ENCODE results near the gene PCGF3. TPM values are rescaled to one million over a fixed set of nuclear protein-coding genes. Genes with fewer than 3 reads are reported as not detected.

PCGF3 gene
- total and polyA plus RNA-seq, 7 experiments from 2014 or later: 3.8 to 66.8 (median 36.2) TPM

GRCh38 chr4:762211-763190, 56.9 kb downstream of the PCGF3 start:
- Mint-ChIP-seq H3K36me3 (peaks cover 5 to 71% (median 43%) of the 10 kb centered on the region in 5 donors), H3K4me3 (no peak overlapping the region), H3K27me3 (no peaks in the 10 kb centered on the region), H3K9me3 (peaks cover 0 to 20% (median 0%) of the 10 kb centered on the region in 11 donors), H3K27ac (peak overlapping the region in 3 of 9 donors; percentile 64 to 69 (median 65)), H3K4me1 (peaks cover 7 to 30% (median 13%) of the 10 kb centered on the region in 7 donors)
- no peak for ATAC-seq
- no peaks in the 10 kb centered on the region for H3K27me3 ChIP-seq (ENCODE audit: control insufficient read depth in 2 of 2, insufficient read depth in 2 of 2, low read length in 2 of 2)
- no peaks in the 10 kb centered on the region for H3K4me1 ChIP-seq (ENCODE audit: control insufficient read depth in 2 of 2, insufficient read depth in 2 of 2, low read length in 2 of 2)
- H3K36me3 ChIP-seq (ENCODE audit: control insufficient read depth in 2 of 3, insufficient read depth in 3 of 3, low read length in 3 of 3): peaks cover 0 to 45% (median 3%) of the 10 kb centered on the region in 3 experiments
- no peaks in the 10 kb centered on the region for H3K9me3 ChIP-seq (ENCODE audit: control insufficient read depth in 2 of 3, low read length in 3 of 3)
- no peak overlapping the region for H3K4me3 ChIP-seq (ENCODE audit: low read length)
- intact Hi-C loops (cut with micrococcal nuclease): no loop called here
- no peak for DNase-seq
- H3K27ac ChIP-seq (ENCODE audit: low read depth, low read length): no peak overlapping the region
- ChIA-PET CTCF (no interaction called here), POLR2A (interaction anchor here (0.7 kb wide), 1 partner anchor 413 kb away, joined by 3 read pairs; no protein-coding TSS in a partner anchor)

- no peaks in the 10 kb centered on the region for H3K27me3 Mint-ChIP-seq
- Histone ChIP-seq H3K4me3 (ENCODE audit: low read length) (no peak overlapping the region), H3K27me3 (ENCODE audit: control insufficient read depth in 2 of 2, insufficient read depth in 2 of 2, low read length in 2 of 2) (no peaks in the 10 kb centered on the region), H3K9me3 (ENCODE audit: control insufficient read depth in 2 of 3, low read length in 3 of 3) (no peaks in the 10 kb centered on the region), H3K4me1 (ENCODE audit: control insufficient read depth in 2 of 2, insufficient read depth in 2 of 2, low read length in 2 of 2) (no peaks in the 10 kb centered on the region), H3K27ac (ENCODE audit: low read depth, low read length) (no peak overlapping the region), H3K36me3 (ENCODE audit: control insufficient read depth in 2 of 3, insufficient read depth in 3 of 3, low read length in 3 of 3) (peaks cover 0 to 53% (median 3%) of the 10 kb centered on the region in 3 experiments)
- no peak overlapping the region for H3K4me3 Mint-ChIP-seq
- intact Hi-C loops (cut with micrococcal nuclease): no loop called here
- peaks cover 7 to 30% (median 13%) of the 10 kb centered on the region in 7 donors for H3K4me1 Mint-ChIP-seq
- CTCF ChIA-PET: no interaction called here
- peaks cover 0 to 20% (median 0%) of the 10 kb centered on the region in 11 donors for H3K9me3 Mint-ChIP-seq
- POLR2A ChIA-PET: no interaction called here
- peaks cover 5 to 79% (median 46%) of the 10 kb centered on the region in 5 donors for H3K36me3 Mint-ChIP-seq
- DNase-seq (no peak), ATAC-seq (no peak)
- H3K27ac Mint-ChIP-seq: peak overlapping the region in 5 of 9 donors; percentile 11 to 65 (median 33)
Observed at GRCh38 chr4:763191-763810, 57.7 kb downstream of the PCGF3 start.

GRCh38 chr4:763922-764321, 58.3 kb downstream of the PCGF3 start:
- H3K36me3 Mint-ChIP-seq: peaks cover 5 to 79% (median 46%) of the 10 kb centered on the region in 5 donors
- no peak overlapping the region for H3K4me3 Mint-ChIP-seq
- peak; percentile 32 for ATAC-seq
- intact Hi-C loops (cut with micrococcal nuclease): no loop called here
- peaks cover 7 to 30% (median 13%) of the 10 kb centered on the region in 7 donors for H3K4me1 Mint-ChIP-seq
- ChIA-PET POLR2A (no interaction called here), CTCF (no interaction called here)
- H3K9me3 Mint-ChIP-seq: peaks cover 0 to 20% (median 0%) of the 10 kb centered on the region in 11 donors
- no peak overlapping the region for H3K4me3 ChIP-seq (ENCODE audit: low read length)
- DNase-seq: no peak
- no peaks in the 10 kb centered on the region for H3K9me3 ChIP-seq (ENCODE audit: control insufficient read depth in 2 of 3, low read length in 3 of 3)
- no peaks in the 10 kb centered on the region for H3K4me1 ChIP-seq (ENCODE audit: control insufficient read depth in 2 of 2, insufficient read depth in 2 of 2, low read length in 2 of 2)
- peaks cover 0 to 57% (median 3%) of the 10 kb centered on the region in 3 experiments for H3K36me3 ChIP-seq (ENCODE audit: control insufficient read depth in 2 of 3, insufficient read depth in 3 of 3, low read length in 3 of 3)
- no peaks in the 10 kb centered on the region for H3K27me3 ChIP-seq (ENCODE audit: control insufficient read depth in 2 of 2, insufficient read depth in 2 of 2, low read length in 2 of 2)
- peak overlapping the region in 4 of 9 donors; percentile 11 to 34 (median 32) for H3K27ac Mint-ChIP-seq
- no peaks in the 10 kb centered on the region for H3K27me3 Mint-ChIP-seq
- no peak overlapping the region for H3K27ac ChIP-seq (ENCODE audit: low read depth, low read length)

- POLR2A ChIA-PET: no interaction called here
- peak overlapping the region in 3 of 9 donors; percentile 6 to 44 (median 29) for H3K27ac Mint-ChIP-seq
- peaks cover 0 to 62% (median 3%) of the 10 kb centered on the region in 3 experiments for H3K36me3 ChIP-seq (ENCODE audit: control insufficient read depth in 2 of 3, insufficient read depth in 3 of 3, low read length in 3 of 3)
- H3K4me3 Mint-ChIP-seq: no peak overlapping the region
- no peaks in the 10 kb centered on the region for H3K27me3 ChIP-seq (ENCODE audit: control insufficient read depth in 2 of 2, insufficient read depth in 2 of 2, low read length in 2 of 2)
- intact Hi-C loops (cut with micrococcal nuclease): no loop called here
- CTCF ChIA-PET: no interaction called here
- H3K27ac ChIP-seq (ENCODE audit: low read depth, low read length): no peak overlapping the region
- no peak overlapping the region for H3K4me3 ChIP-seq (ENCODE audit: low read length)
- H3K9me3 Mint-ChIP-seq: peaks cover 0 to 20% (median 0%) of the 10 kb centered on the region in 11 donors
- no peaks in the 10 kb centered on the region for H3K27me3 Mint-ChIP-seq
- no peaks in the 10 kb centered on the region for H3K4me1 ChIP-seq (ENCODE audit: control insufficient read depth in 2 of 2, insufficient read depth in 2 of 2, low read length in 2 of 2)
- ATAC-seq: peak; percentile 28
- no peaks in the 10 kb centered on the region for H3K9me3 ChIP-seq (ENCODE audit: control insufficient read depth in 2 of 3, low read length in 3 of 3)
- no peak for DNase-seq
- H3K36me3 Mint-ChIP-seq: peaks cover 5 to 84% (median 46%) of the 10 kb centered on the region in 5 donors
- peaks cover 7 to 33% (median 18%) of the 10 kb centered on the region in 7 donors for H3K4me1 Mint-ChIP-seq
Observed at GRCh38 chr4:764405-765169, 59.0 kb downstream of the PCGF3 start.

GRCh38 chr4:766152-766515, 60.5 kb downstream of the PCGF3 start:
- no peak for ATAC-seq
- DNase-seq: no peak
- Mint-ChIP-seq H3K9me3 (peaks cover 0 to 20% (median 0%) of the 10 kb centered on the region in 11 donors), H3K36me3 (peaks cover 5 to 81% (median 39%) of the 10 kb centered on the region in 5 donors), H3K4me1 (peaks cover 0 to 31% (median 20%) of the 10 kb centered on the region in 7 donors), H3K27ac (peak overlapping the region in 4 of 9 donors; percentile 21 to 62 (median 36)), H3K27me3 (no peaks in the 10 kb centered on the region), H3K4me3 (no peak overlapping the region)
- Histone ChIP-seq H3K27me3 (ENCODE audit: control insufficient read depth in 2 of 2, insufficient read depth in 2 of 2, low read length in 2 of 2) (no peaks in the 10 kb centered on the region), H3K9me3 (ENCODE audit: control insufficient read depth in 2 of 3, low read length in 3 of 3) (no peaks in the 10 kb centered on the region), H3K4me3 (ENCODE audit: low read length) (no peak overlapping the region), H3K27ac (ENCODE audit: low read depth, low read length) (no peak overlapping the region), H3K4me1 (ENCODE audit: control insufficient read depth in 2 of 2, insufficient read depth in 2 of 2, low read length in 2 of 2) (no peaks in the 10 kb centered on the region), H3K36me3 (ENCODE audit: control insufficient read depth in 2 of 3, insufficient read depth in 3 of 3, low read length in 3 of 3) (peaks cover 0 to 72% (median 3%) of the 10 kb centered on the region in 3 experiments)
- CTCF ChIA-PET: no interaction called here
- POLR2A ChIA-PET: no interaction called here
- intact Hi-C loops (cut with micrococcal nuclease): no loop called here

Measured in naive thymus-derived CD4-positive, alpha-beta T cell (primary cell).